Trophoblast cell (in vitro differentiated cells and primary cell): ENCODE measurements around the gene TTLL8.

Source experiments
- DNase-seq, 2 donors: peaks; one replicate each; pipeline ENCODE4 v3.0.0-alpha.2; 2016
- H2AFZ ChIP-seq: 2 replicates; pipeline ENCODE4 v1.6.1; 2013; ENCODE audit warnings: low read length, moderate library complexity, mild to moderate bottlenecking; ENCODE audit not compliant: insufficient read depth, poor library complexity
- H2AK5ac ChIP-seq: 2 replicates; pipeline ENCODE4 v1.6.1; 2013; ENCODE audit warnings: mild to moderate bottlenecking, low read length
- H2BK120ac ChIP-seq: 2 replicates; pipeline ENCODE4 v1.6.1; 2013; ENCODE audit warnings: low read length, mild to moderate bottlenecking, moderate library complexity; ENCODE audit not compliant: insufficient read depth, poor library complexity
- H2BK12ac ChIP-seq: 2 replicates; pipeline ENCODE4 v1.6.1; 2013; ENCODE audit warnings: mild to moderate bottlenecking, low read length, moderate library complexity
- H2BK5ac ChIP-seq: 2 replicates; pipeline ENCODE4 v1.6.1; 2013; ENCODE audit warnings: low read length, low read depth, moderate library complexity, mild to moderate bottlenecking; ENCODE audit not compliant: poor library complexity
- H3K14ac ChIP-seq: 2 replicates; pipeline ENCODE4 v1.6.1; 2013; ENCODE audit warnings: mild to moderate bottlenecking, low read length
- H3K18ac ChIP-seq: 2 replicates; pipeline ENCODE4 v1.6.1; 2013; ENCODE audit warnings: mild to moderate bottlenecking, low read length
- H3K23ac ChIP-seq: 2 replicates; pipeline ENCODE4 v1.6.1; 2013; ENCODE audit warnings: low read length
- H3K27ac ChIP-seq: 2 replicates; pipeline ENCODE4 v1.5.1; 2013; ENCODE audit warnings: low read depth, mild to moderate bottlenecking, inconsistent platforms, low read length, moderate library complexity
- H3K27me3 ChIP-seq: 2 replicates; pipeline ENCODE4 v1.6.1; 2013; ENCODE audit warnings: inconsistent platforms, mild to moderate bottlenecking, low read length, moderate library complexity; ENCODE audit not compliant: insufficient read depth
- H3K36me3 ChIP-seq, 2 experiments: 1 replicate in 1 of 2; 2 replicates in 1 of 2; pipeline ENCODE4 v1.6.1; 2013; ENCODE audit warnings: low read length in 2 of 2, mild to moderate bottlenecking in 2 of 2, moderate library complexity in 1 of 2; ENCODE audit not compliant: insufficient read depth in 2 of 2, control insufficient read depth in 1 of 2
- H3K4ac ChIP-seq: 2 replicates; pipeline ENCODE4 v1.6.1; 2013; ENCODE audit warnings: low read depth, mild to moderate bottlenecking, low read length, moderate library complexity
- H3K4me1 ChIP-seq, 2 experiments: 1 replicate in 1 of 2; 2 replicates in 1 of 2; pipeline ENCODE4 v1.6.1; 2013; ENCODE audit warnings: low read length in 2 of 2, mild to moderate bottlenecking in 2 of 2, moderate library complexity in 1 of 2; ENCODE audit not compliant: insufficient read depth in 2 of 2, control insufficient read depth in 1 of 2
- H3K4me2 ChIP-seq: 2 replicates; pipeline ENCODE4 v1.6.1; 2013; ENCODE audit warnings: inconsistent platforms, mild to moderate bottlenecking, low read length, moderate library complexity
- H3K4me3 ChIP-seq: 2 replicates; pipeline ENCODE4 v1.5.1; 2013; ENCODE audit warnings: mild to moderate bottlenecking, low read depth, low read length, inconsistent platforms
- H3K79me1 ChIP-seq: one replicate; pipeline ENCODE4 v1.6.1; 2013; ENCODE audit warnings: low read length
- H3K79me2 ChIP-seq: 2 replicates; pipeline ENCODE4 v1.6.1; 2013; ENCODE audit warnings: low read length, mild to moderate bottlenecking; ENCODE audit not compliant: control insufficient read depth, insufficient read depth, poor library complexity
- H3K9ac ChIP-seq: 2 replicates; pipeline ENCODE4 v1.6.1; 2013; ENCODE audit warnings: mild to moderate bottlenecking, low read length
- H3K9me3 ChIP-seq: 2 replicates; pipeline ENCODE4 v1.6.1; 2013; ENCODE audit warnings: low read depth, mild to moderate bottlenecking, control low read depth, inconsistent platforms, low read length; ENCODE audit not compliant: insufficient read depth
- H4K12ac ChIP-seq: 2 replicates; pipeline ENCODE4 v1.6.1; 2013; ENCODE audit warnings: low read depth, mild to moderate bottlenecking, low read length, moderate library complexity
- H4K8ac ChIP-seq: 2 replicates; pipeline ENCODE4 v1.6.1; 2013; ENCODE audit warnings: low read depth, mild to moderate bottlenecking, low read length, moderate library complexity
- H4K91ac ChIP-seq: one replicate; pipeline ENCODE4 v1.6.1; 2013; ENCODE audit warnings: low read depth, mild to moderate bottlenecking, low read length, moderate library complexity
- WGBS: extraction: QIAGEN DNeasy Blood & Tissue Kit; methylation state at CpG from one replicate; pipeline ENCODE4 v1.1.7; 2013; ENCODE audit warnings: missing lambda C conversion rate; ENCODE audit not compliant: insufficient read length, insufficient coverage; ENCODE audit errors: extremely low coverage; 5-methylcytosine and 5-hydroxymethylcytosine counted together

Gene TTLL8

GRCh38 chr22:49969751-49970527, 88.2 kb downstream of the TTLL8 start:
- H3K4ac ChIP-seq = no peak overlapping the region
- DNase-seq = no peak
- H3K9ac ChIP-seq = no peak overlapping the region
- H4K91ac ChIP-seq = no peak overlapping the region
- peaks cover 10% of the 10 kb centered on the region for H3K9me3 ChIP-seq
- no peak overlapping the region for H2AK5ac ChIP-seq
- H3K14ac ChIP-seq = no peak overlapping the region
- peaks cover 1 to 4% of the 10 kb centered on the region in 2 experiments for H3K36me3 ChIP-seq
- H3K23ac ChIP-seq = no peak overlapping the region
- no peak overlapping the region for H2BK12ac ChIP-seq
- H3K79me1 ChIP-seq = peaks cover 14% of the 10 kb centered on the region
- H4K12ac ChIP-seq = no peak overlapping the region
- H3K4me1 ChIP-seq = peaks cover 43 to 48% of the 10 kb centered on the region in 2 experiments
- no peak overlapping the region for H4K8ac ChIP-seq
- H3K4me2 ChIP-seq = no peak overlapping the region
- no peaks in the 10 kb centered on the region for H3K27me3 ChIP-seq
- H2AFZ ChIP-seq = no peak overlapping the region
- H2BK120ac ChIP-seq = no peak overlapping the region
- no peak overlapping the region for H3K18ac ChIP-seq
- no peak overlapping the region for H2BK5ac ChIP-seq
- no peak overlapping the region for H3K4me3 ChIP-seq
- peaks cover 2% of the 10 kb centered on the region for H3K79me2 ChIP-seq
- no CpG with 5 or more reads among the region's 8 CpGs for WGBS
- no peak overlapping the region for H3K27ac ChIP-seq

GRCh38 chr22:49968831-49969661, 89.1 kb downstream of the TTLL8 start:
- Histone ChIP-seq H3K36me3 (peaks cover 10 to 12% of the 10 kb centered on the region in 2 experiments), H3K18ac (no peak overlapping the region), H3K4me2 (no peak overlapping the region), H3K27ac (no peak overlapping the region), H2BK5ac (no peak overlapping the region), H4K91ac (no peak overlapping the region), H3K4me3 (no peak overlapping the region), H2AK5ac (no peak overlapping the region), H4K8ac (no peak overlapping the region), H2AFZ (no peak overlapping the region), H2BK120ac (no peak overlapping the region), H2BK12ac (no peak overlapping the region), H3K9ac (no peak overlapping the region), H3K14ac (no peak overlapping the region), H3K9me3 (peaks cover 10% of the 10 kb centered on the region), H3K4me1 (peaks cover 47 to 52% of the 10 kb centered on the region in 2 experiments), H3K79me2 (peaks cover 2% of the 10 kb centered on the region), H3K23ac (no peak overlapping the region), H3K79me1 (peaks cover 18% of the 10 kb centered on the region), H3K27me3 (no peaks in the 10 kb centered on the region), H4K12ac (no peak overlapping the region), H3K4ac (no peak overlapping the region)
- no peak for DNase-seq
- WGBS = no CpG with 5 or more reads among the region's 16 CpGs
